A549 (cell line): Measurements from ENCODE around the gene SORCS3. TPM values are rescaled to one million over a fixed set of nuclear protein-coding genes. Genes with fewer than 3 reads are reported as not detected.

Source experiments
- ATAC-seq, 2 experiments: fragments of 200-7000 bp in 1 of 2; fragments of >200 bp in 1 of 2; cut with Nextera tagmentation in 1 of 2; cut with Tn5 transposase in 1 of 2; 3 replicates each; pipeline versions ENCODE4 v1.8.0 to v1.9.1; 2018 to 2020; ENCODE audit warnings: mild to moderate bottlenecking in 1 of 2, moderate library complexity in 1 of 2
- CTCF ChIA-PET: fragments of 300-600 bp; sonication (Branson Sonifier 250); formaldehyde crosslinking; extraction: SDS; loops from one replicate; lab custom pipeline; 2021; ENCODE audit warnings: antibody characterized with exemption, inconsistent platforms; lab: Yijun Ruan, JAX
- POLR2A ChIA-PET: fragments of 350-600 bp; formaldehyde crosslinking; extraction: SDS; loops from one replicate; lab custom pipeline; 2021; ENCODE audit warnings: antibody characterized with exemption, inconsistent platforms; lab: Yijun Ruan, JAX
- DNase-seq, 2 experiments: peaks; one replicate each; pipeline versions ENCODE4 v3.0.0 to v3.0.0-alpha.2; 2011 to 2016; ENCODE audit warnings: low read depth in 1 of 2, low spot score in 1 of 2
- FAIRE-seq: peaks from 2 replicates; lab custom pipeline; 2011; peaks lifted over from hg19 to GRCh38; lab: Jason Lieb, UNC
- H3K27ac ChIP-seq, 2 experiments: fragments of >200 bp; sonication (Bioruptor Twin); formaldehyde crosslinking; 3 replicates each; pipeline ENCODE4 v1.5.1; 2016 to 2017
- H3K4me1 ChIP-seq: fragments of >200 bp; sonication (Bioruptor Twin); formaldehyde crosslinking; 3 replicates; pipeline ENCODE4 v1.6.1; 2016
- H3K4me2 ChIP-seq: fragments of >200 bp; sonication (Bioruptor Twin); formaldehyde crosslinking; 3 replicates; pipeline ENCODE4 v1.6.1; 2016
- H3K4me3 ChIP-seq: fragments of >200 bp; sonication (Bioruptor Twin); formaldehyde crosslinking; 3 replicates; pipeline ENCODE4 v1.5.1; 2016
- H3K9me3 ChIP-seq: fragments of >200 bp; sonication (Bioruptor Twin); formaldehyde crosslinking; 3 replicates; pipeline ENCODE4 v1.6.1; 2016
- BCL3 ChIP-seq: fragments of >200 bp; sonication (Bioruptor Twin); formaldehyde crosslinking; IDR thresholded peaks from 3 replicates; pipeline ENCODE4 v1.6.1; 2016
- CEBPB ChIP-seq, 2 experiments: fragments of >200 bp in 1 of 2; sonication (Bioruptor Twin) in 1 of 2; formaldehyde crosslinking in 1 of 2; IDR thresholded peaks; 2 replicates each; pipeline ENCODE4 v1.6.1; 2012 to 2016
- EHF ChIP-seq: fragments of 250-450 bp; sonication (Bioruptor Pico); IDR thresholded peaks from 2 replicates; pipeline ENCODE4 v1.5.0; 2020; ENCODE audit warnings: mild to moderate bottlenecking
- ELK1 ChIP-seq: fragments of 150-350 bp; IDR thresholded peaks from 2 replicates; pipeline ENCODE4 v1.6.1; 2014; ENCODE audit warnings: low read depth, mild to moderate bottlenecking, low read length
- EP300 ChIP-seq, 2 experiments: fragments of >200 bp; sonication (Bioruptor Twin); formaldehyde crosslinking; IDR thresholded peaks; 2 replicates in 1 of 2; 3 replicates in 1 of 2; pipeline ENCODE4 v1.6.1; 2016 to 2017
- FOSL2 ChIP-seq, 2 experiments: fragments of 450-650 bp in 1 of 2; fragments of >200 bp in 1 of 2; sonication (Bioruptor Twin) in 1 of 2; formaldehyde crosslinking; IDR thresholded peaks; 2 replicates each; pipeline versions ENCODE4 v1.5.0 to v1.6.1; 2016 to 2020; ENCODE audit warnings: mild to moderate bottlenecking in 1 of 2, moderate library complexity in 1 of 2
- HES2 ChIP-seq: fragments of >200 bp; sonication (Bioruptor Twin); formaldehyde crosslinking; IDR thresholded peaks from 2 replicates; pipeline ENCODE4 v1.6.1; 2016
- HEYL ChIP-seq: fragments of 250-450 bp; sonication (Bioruptor Pico); IDR thresholded peaks from 2 replicates; pipeline ENCODE4 v1.8.0; 2021; ENCODE audit warnings: mild to moderate bottlenecking, moderate library complexity
- HOXB13 ChIP-seq: fragments of 250-450 bp; sonication (Bioruptor Pico); IDR thresholded peaks from 2 replicates; pipeline ENCODE4 v1.5.0; 2020; ENCODE audit warnings: low read depth, mild to moderate bottlenecking, moderate library complexity
- HOXB5 ChIP-seq: fragments of 250-450 bp; sonication (Bioruptor Pico); IDR thresholded peaks from 2 replicates; pipeline ENCODE4 v1.5.0; 2020; ENCODE audit warnings: mild to moderate bottlenecking, moderate library complexity
- JUNB ChIP-seq: fragments of >200 bp; sonication (Bioruptor Twin); formaldehyde crosslinking; IDR thresholded peaks from 2 replicates; pipeline ENCODE4 v1.6.1; 2016
- KDM1A ChIP-seq: fragments of 200-600 bp; sonication (generic); IDR thresholded peaks from 2 replicates; pipeline ENCODE4 v1.6.1; 2016; ENCODE audit warnings: low read depth, mild to moderate bottlenecking
- MYC ChIP-seq: IDR thresholded peaks from 2 replicates; pipeline ENCODE4 v1.6.1; 2012; ENCODE audit warnings: mild to moderate bottlenecking, inconsistent platforms, low read length, improper control_type of control experiment, borderline replicate concordance
- NPAS2 ChIP-seq: fragments of 250-450 bp; sonication (Bioruptor Pico); IDR thresholded peaks from 2 replicates; pipeline ENCODE4 v1.8.0; 2022; ENCODE audit warnings: mild to moderate bottlenecking, moderate library complexity, borderline replicate concordance
- NR3C1 ChIP-seq: fragments of >200 bp; sonication (Bioruptor Twin); formaldehyde crosslinking; IDR thresholded peaks from 3 replicates; pipeline ENCODE4 v1.6.1; 2017
- PBX3 ChIP-seq: IDR thresholded peaks from 2 replicates; pipeline ENCODE4 v1.6.1; 2012
- POLR2AphosphoS2 ChIP-seq: conservative IDR thresholded peaks from 2 replicates; pipeline ENCODE4 v1.6.1; 2012; ENCODE audit warnings: low read length, improper control_type of control experiment, inconsistent platforms
- RAD21 ChIP-seq, 2 experiments: fragments of >200 bp in 1 of 2; sonication (Bioruptor Twin) in 1 of 2; formaldehyde crosslinking in 1 of 2; IDR thresholded peaks in 1 of 2; conservative IDR thresholded peaks in 1 of 2; 2 replicates in 1 of 2; 3 replicates in 1 of 2; pipeline ENCODE4 v1.6.1; 2012 to 2018; ENCODE audit warnings: inconsistent platforms in 1 of 2
- RARB ChIP-seq: fragments of 250-450 bp; sonication (Bioruptor Pico); IDR thresholded peaks from 2 replicates; pipeline ENCODE4 v1.8.0; 2021; ENCODE audit warnings: mild to moderate bottlenecking, moderate library complexity
- ZC3H11A ChIP-seq: fragments of 450-650 bp; IDR thresholded peaks from 2 replicates; pipeline ENCODE4 v1.6.1; 2014; ENCODE audit warnings: antibody characterized with exemption, mild to moderate bottlenecking
- WGBS: methylation state at CpG from one replicate; pipeline ENCODE4 v1.1.6; 2017; ENCODE audit errors: missing lambda C conversion rate; 5-methylcytosine and 5-hydroxymethylcytosine counted together
- polyA plus RNA-seq, 4 experiments: library from polyadenylated mRNA; depleted of rRNA in 3 of 4; stranded (reverse); fragments of >200 nt; fragmentation: RNase III in 1 of 4; extraction: RNeasy Plus Mini Kit Qiagen cat#74134 plus additional on column Dnase treatment in 1 of 4; gene quantifications; 2 replicates in 3 of 4; 3 replicates in 1 of 4; pipeline ENCODE4 v1.2.3, GENCODE V29; 2011 to 2017

SORCS3 gene
- polyA plus RNA-seq, 2 of the 4 experiments (the other 2 are of a cell fraction), result not detected

GRCh38 chr10:105279101-105279500, 638.0 kb downstream of the SORCS3 start:
- Histone ChIP-seq H3K27ac (no peak overlapping the region), H3K9me3 (no peaks in the 10 kb centered on the region), H3K4me1 (no peaks in the 10 kb centered on the region), H3K4me3 (no peak overlapping the region), H3K4me2 (no peak overlapping the region)
- ATAC-seq (no peak), FAIRE-seq (no peak), DNase-seq (no peak)
- POLR2A ChIA-PET, result no interaction called here
- CTCF ChIA-PET, result no interaction called here
- no peak for TF ChIP-seq ELK1
- TF ChIP-seq RAD21 (conservative IDR thresholded peaks at IDR 0.05 in 1 of 2, IDR thresholded peaks at IDR 0.05 in 1 of 2), result no peak
- TF ChIP-seq RARB (CRISPR knock-in tag), result no peak
- TF ChIP-seq POLR2AphosphoS2, result no peak
- TF ChIP-seq PBX3, result no peak
- no peak for TF ChIP-seq NR3C1
- TF ChIP-seq EP300 (IDR thresholded peaks at IDR 0.05), result no peak
- no peak for TF ChIP-seq HOXB5 (CRISPR knock-in tag)
- no peak for TF ChIP-seq KDM1A
- no peak for TF ChIP-seq BCL3
- TF ChIP-seq ZC3H11A, result no peak
- TF ChIP-seq JUNB, result no peak
- no peak for TF ChIP-seq HOXB13 (CRISPR knock-in tag)

GRCh38 chr10:105280895-105281294, 639.8 kb downstream of the SORCS3 start:
- FAIRE-seq, result no peak
- H3K27ac ChIP-seq, result no peak overlapping the region
- no peak for TF ChIP-seq HOXB5 (CRISPR knock-in tag)
- TF ChIP-seq KDM1A, result no peak
- TF ChIP-seq EP300 (IDR thresholded peaks at IDR 0.05), result no peak
- TF ChIP-seq FOSL2 (IDR thresholded peaks at IDR 0.05), result no peak
- TF ChIP-seq FOSL2 (CRISPR knock-in tag; IDR thresholded peaks at IDR 0.05), result no peak
- no peak for TF ChIP-seq HEYL
- H3K4me2 ChIP-seq, result no peak overlapping the region
- H3K4me3 ChIP-seq, result no peak overlapping the region
- H3K4me1 ChIP-seq, result no peaks in the 10 kb centered on the region
- no peak for ATAC-seq
- no peak for DNase-seq
- no peaks in the 10 kb centered on the region for H3K9me3 ChIP-seq
- POLR2A ChIA-PET, result no interaction called here
- CTCF ChIA-PET, result no interaction called here
- 0% methylated on average over 1 of the region's 1 CpG for WGBS

- POLR2A ChIA-PET, result no interaction called here
- no peak overlapping the region for H3K27ac ChIP-seq
- no peaks in the 10 kb centered on the region for H3K4me1 ChIP-seq
- no peak overlapping the region for H3K4me3 ChIP-seq
- WGBS, result 0% methylated on average over 1 of the region's 1 CpG
- TF ChIP-seq EHF (CRISPR knock-in tag) (no peak), MYC (no peak), PBX3 (no peak), HES2 (no peak), RARB (CRISPR knock-in tag) (no peak), NPAS2 (CRISPR knock-in tag) (no peak), CEBPB (IDR thresholded peaks at IDR 0.05) (no peak), EP300 (IDR thresholded peaks at IDR 0.05) (no peak)
- no peaks in the 10 kb centered on the region for H3K9me3 ChIP-seq
- no peak for DNase-seq
- no peak for FAIRE-seq
- CTCF ChIA-PET, result no interaction called here
- no peak overlapping the region for H3K4me2 ChIP-seq
- no peak for ATAC-seq
Observed at GRCh38 chr10:105284476-105285215, 643.6 kb downstream of the SORCS3 start.
